Fibroblast of villous mesenchyme (primary cell): ENCODE data around the gene SECTM1. TPM values are rescaled to one million over a fixed set of nuclear protein-coding genes. Genes with fewer than 3 reads are reported as not detected.

Experiments
- DNase-seq: peaks from one replicate; pipeline ENCODE4 v3.0.0-alpha.2; 2010; ENCODE audit warnings: low read depth
- H3K4me3 ChIP-seq: 2 replicates; pipeline ENCODE4 v1.5.1; 2011; ENCODE audit warnings: low read depth, mild to moderate bottlenecking, low read length
- total RNA-seq: library from RNA; depleted of rRNA; stranded (reverse); fragments of >200 nt; gene quantifications from 2 replicates; pipeline ENCODE4 v1.2.3, GENCODE V29; 2012
- TF ChIP-seq, protein P1 (sequence below): IDR thresholded peaks from 2 replicates; pipeline ENCODE4 v1.5.1; 2012; ENCODE audit warnings: low read depth, mild to moderate bottlenecking, low read length; ENCODE audit not compliant: insufficient read depth

Gene SECTM1
- total RNA-seq, 1 donor: 24.2 TPM

DNA sequence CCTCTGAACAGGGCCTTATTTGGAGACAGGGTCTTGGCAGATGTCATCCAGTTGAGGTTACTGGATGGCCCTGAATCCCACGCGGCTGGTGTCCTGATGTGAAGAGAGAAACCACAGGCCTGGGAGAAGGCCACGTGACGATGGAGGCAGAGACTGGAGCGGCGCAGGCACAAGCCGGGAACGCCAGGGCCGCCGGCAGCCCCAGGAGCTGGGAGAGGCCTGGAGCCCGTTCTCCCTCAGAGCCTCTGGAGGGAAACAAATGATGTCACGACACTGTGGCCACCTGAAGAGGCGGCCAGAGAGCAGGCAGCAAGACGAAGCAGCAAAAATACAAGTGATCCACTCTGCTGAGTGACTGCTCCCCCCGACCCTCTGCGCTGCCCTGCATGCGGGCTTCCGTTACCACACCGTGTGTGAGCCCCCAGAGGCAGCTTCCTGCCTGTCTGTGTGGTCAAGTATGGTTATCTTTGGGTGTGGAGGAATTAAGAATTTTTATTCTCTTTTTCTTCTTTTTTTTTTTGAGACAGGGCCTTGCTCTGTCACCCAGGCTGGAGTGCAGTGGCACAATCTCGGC is 27.8 kb downstream of the SECTM1 start:
- no peak overlapping the region for H3K4me3 ChIP-seq
- DNase-seq: no peak
- TF ChIP-seq, protein P1, sequence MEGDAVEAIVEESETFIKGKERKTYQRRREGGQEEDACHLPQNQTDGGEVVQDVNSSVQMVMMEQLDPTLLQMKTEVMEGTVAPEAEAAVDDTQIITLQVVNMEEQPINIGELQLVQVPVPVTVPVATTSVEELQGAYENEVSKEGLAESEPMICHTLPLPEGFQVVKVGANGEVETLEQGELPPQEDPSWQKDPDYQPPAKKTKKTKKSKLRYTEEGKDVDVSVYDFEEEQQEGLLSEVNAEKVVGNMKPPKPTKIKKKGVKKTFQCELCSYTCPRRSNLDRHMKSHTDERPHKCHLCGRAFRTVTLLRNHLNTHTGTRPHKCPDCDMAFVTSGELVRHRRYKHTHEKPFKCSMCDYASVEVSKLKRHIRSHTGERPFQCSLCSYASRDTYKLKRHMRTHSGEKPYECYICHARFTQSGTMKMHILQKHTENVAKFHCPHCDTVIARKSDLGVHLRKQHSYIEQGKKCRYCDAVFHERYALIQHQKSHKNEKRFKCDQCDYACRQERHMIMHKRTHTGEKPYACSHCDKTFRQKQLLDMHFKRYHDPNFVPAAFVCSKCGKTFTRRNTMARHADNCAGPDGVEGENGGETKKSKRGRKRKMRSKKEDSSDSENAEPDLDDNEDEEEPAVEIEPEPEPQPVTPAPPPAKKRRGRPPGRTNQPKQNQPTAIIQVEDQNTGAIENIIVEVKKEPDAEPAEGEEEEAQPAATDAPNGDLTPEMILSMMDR: no peak

DNA sequence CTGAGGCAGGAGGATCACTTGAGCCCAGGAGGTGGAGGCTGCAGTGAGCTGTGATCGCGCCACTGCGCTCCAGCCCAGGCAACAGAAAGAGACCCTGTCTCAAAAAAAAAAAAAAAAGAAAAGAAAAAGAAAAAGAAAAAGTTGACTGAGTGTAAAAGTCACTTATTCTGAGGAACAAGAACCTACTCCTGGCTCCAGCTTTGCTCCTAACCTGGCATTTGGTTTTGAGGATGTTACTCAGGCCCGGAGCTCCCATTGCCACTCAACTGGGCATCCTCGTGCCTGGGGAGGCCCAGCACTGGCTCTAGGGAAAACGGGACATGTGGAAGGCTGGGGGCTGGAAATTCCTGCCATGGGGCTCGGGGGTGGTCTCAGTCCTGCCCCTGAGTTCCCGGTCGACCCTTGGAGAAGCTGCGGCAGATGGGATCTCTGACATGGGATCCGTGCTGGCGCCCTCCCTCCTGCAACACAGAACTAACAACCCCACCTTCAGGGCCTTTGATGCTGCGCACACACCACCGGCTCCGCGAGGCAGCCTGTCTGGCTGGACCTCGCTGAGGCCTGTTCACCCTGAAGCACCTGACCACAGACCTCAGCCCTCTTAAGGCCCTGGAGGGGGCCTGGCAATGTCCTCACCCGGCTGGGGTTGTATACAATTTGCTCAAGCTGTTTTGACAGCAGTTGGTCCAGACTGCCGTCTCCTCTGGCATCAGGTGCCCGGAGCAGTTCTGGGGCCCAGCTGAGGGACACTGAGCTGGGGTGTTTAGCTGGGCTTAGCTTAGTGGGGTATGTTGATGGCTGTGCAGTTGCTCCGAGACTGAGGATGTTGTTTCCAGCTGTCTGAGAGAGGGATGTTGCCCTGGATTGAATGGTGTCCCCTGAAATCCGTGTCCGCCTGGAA is 28.5 kb downstream of the SECTM1 start:
- TF ChIP-seq, protein P1: no peak
- DNase-seq: no peak
- H3K4me3 ChIP-seq: no peak overlapping the region

DNA sequence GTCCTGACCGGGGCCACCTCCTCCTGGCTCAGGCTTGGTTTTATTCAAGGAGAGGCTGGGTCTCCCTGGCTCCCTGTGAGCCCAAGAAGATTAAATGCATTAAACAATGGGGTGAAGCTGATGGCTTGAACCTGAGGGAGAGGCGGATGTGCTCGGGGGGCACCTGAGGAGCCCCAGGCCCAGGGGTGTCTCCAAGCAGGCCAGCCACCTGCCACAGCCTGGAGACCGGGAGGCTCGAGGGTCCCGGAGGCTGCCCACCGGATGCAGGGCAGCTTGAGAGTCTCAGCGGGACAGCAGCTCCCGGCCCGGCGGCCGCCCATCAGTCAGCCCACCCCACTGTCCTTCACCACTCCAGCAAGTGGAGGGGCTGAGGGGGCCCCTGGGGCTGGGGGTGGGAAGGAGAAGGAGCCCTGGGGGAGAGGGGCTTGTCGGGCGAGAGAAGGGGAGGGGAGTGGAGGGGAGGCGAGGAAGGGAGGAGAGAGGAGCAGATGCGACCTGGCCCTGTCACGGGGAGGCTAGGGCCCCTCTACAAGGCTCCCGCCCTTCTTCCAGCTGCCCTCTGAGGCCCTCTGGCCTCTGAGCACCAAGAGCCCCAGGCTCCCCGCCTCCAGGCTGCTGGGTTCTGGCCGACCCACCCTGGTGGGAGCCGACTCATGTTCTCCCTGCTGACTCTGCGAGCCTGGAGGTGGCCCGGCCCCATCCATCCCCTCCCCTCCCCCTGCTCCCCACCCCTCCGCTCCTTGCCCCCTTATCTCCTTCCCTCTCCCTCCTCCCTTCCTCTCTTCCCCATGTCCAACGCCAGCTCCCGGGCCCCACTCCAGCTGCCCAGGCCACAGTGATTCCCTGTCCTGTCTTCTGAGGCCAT is 29.4 kb downstream of the SECTM1 start:
- DNase-seq: peak; percentile 45
- TF ChIP-seq, protein P1: no peak
- H3K4me3 ChIP-seq: no peak overlapping the region

DNA sequence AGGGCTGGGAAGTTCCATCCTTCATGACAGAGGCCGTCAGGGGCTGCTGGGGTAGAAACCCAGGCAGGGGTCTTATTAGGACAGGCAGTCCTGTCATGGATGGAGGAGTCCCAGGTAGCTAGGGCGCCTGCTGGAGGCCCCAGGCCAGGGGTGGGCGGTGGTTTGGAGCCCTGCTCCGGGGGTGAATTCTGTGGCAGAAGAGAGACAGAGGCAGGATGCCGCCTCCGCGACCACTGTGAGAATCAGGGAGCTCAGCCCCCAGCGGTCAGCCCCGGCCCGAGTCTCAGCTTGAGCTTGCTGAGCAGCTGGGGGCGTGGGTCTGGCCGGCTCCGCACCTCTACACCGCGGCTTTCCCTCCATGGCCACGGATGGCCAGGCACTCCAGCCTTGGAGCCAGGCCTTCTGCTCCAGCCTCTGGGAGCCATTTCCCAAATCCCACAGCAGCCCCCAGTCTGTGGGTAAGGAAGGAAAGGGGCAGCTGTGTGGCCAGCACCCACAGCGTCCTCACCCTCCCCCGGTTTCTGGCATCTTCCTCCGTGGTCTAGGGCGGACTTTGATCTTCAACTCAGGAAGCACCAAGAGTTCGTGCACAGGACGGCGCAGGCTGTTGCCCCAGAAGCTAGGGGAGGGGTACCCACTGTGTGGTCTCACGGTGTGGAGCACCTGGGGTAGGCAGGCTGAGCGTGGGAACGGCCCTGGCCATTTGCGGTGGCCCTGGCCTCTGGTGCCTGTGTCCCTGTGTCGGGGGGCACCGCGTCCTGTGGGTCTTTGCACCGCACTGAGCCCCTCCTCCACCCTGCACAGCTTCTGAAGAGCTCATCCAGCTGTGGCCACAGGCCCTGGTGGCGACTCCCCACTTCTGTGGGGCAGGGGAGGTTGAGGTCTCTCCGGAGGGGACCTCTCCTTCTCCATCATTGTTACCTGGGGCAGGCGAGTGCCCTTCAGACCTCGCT is 30.3 kb downstream of the SECTM1 start:
- H3K4me3 ChIP-seq: no peak overlapping the region
- no peak for DNase-seq
- TF ChIP-seq, protein P1: no peak

DNA sequence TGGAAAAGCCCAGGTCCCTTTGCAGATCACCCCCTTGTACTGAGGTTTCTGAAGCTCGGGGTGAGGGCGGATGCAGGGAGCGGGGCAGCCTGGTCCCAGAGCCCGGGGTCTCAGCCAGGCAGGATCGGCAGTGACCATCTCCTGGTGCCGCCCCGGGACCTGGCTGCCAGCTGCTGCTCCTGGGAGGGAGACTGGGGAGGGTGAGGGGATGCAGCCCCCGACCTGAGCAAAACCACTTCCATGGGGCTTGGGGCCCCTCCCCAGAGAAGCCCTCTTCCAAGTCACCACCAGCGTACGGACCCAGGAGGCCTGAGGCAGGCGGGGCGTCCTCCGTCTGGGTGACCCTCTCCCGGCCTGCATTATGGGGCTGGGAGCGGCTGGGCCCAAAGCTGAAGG is 31.0 kb downstream of the SECTM1 start:
- DNase-seq: no peak
- TF ChIP-seq, protein P1: no peak
- no peak overlapping the region for H3K4me3 ChIP-seq

DNA sequence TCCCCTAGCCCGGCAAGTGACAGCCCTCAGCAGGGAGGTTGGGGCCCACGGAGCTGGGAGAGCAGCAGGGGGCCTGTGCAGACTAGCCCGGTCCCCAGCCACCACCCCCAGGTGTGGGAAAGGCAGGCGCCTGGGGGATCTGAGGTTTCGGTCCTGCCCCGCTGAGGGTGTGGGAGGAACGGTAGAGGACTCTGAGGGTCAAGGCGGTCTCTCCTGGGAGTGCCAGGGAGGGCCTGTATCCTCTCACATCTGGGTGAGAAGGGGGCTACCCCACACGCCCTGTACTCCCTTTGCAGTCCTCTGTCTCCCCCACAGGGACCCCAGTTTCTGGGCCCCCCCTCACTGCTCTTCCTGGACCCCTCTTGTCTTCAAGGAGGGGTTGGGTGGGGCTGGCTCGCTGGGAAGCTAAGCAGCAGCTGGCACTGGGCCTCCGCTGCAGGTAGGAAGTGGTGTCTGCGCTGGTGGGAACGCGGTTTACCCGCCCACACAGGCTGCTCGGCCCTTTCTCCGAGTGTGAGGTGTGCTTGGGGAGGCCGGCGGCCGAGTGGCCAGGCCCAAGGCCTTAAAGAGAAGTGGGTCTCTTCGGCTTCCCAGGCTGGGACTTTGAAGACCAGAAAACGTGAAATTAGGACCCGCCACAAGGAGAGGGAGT is 31.5 kb downstream of the SECTM1 start:
- H3K4me3 ChIP-seq: no peak overlapping the region
- TF ChIP-seq, protein P1: no peak
- no peak for DNase-seq
